HepG2 (cell line): ENCODE data around the gene NDST1. TPM values are rescaled to one million over a fixed set of nuclear protein-coding genes. Genes with fewer than 3 reads are reported as not detected.

ENCODE experiments used
- ATF2 ChIP-seq: sonication (generic); formaldehyde crosslinking; IDR thresholded peaks from 2 replicates; pipeline ENCODE4 v1.4.0; 2020; ENCODE audit warnings: missing genetic modification reagents
- HOMEZ ChIP-seq: IDR thresholded peaks from 2 replicates; pipeline ENCODE4 v1.6.1; 2016; ENCODE audit warnings: low read depth
- MAX ChIP-seq: IDR thresholded peaks from 2 replicates; pipeline ENCODE4 v1.6.1; 2012; ENCODE audit warnings: inconsistent platforms
- MTERF4 ChIP-seq: sonication (generic); formaldehyde crosslinking; IDR thresholded peaks from 2 replicates; pipeline ENCODE4 v1.8.0; 2023; ENCODE audit warnings: mild to moderate bottlenecking, missing genetic modification reagents
- MXD3 ChIP-seq: IDR thresholded peaks from 2 replicates; pipeline ENCODE4 v1.6.1; 2016; ENCODE audit warnings: mild to moderate bottlenecking, missing biosample characterization, missing genetic modification reagents
- RELA ChIP-seq: sonication (generic); formaldehyde crosslinking; IDR thresholded peaks from 2 replicates; pipeline ENCODE4 v1.4.0; 2020; ENCODE audit warnings: missing genetic modification reagents
- TBL1XR1 ChIP-seq: fragments of 150-350 bp; IDR thresholded peaks from 2 replicates; pipeline ENCODE4 v1.6.1; 2014; ENCODE audit warnings: borderline replicate concordance, low read length; ENCODE audit not compliant: partially characterized antibody
- THAP11 ChIP-seq: IDR thresholded peaks from 2 replicates; pipeline ENCODE4 v1.6.1; 2016; ENCODE audit warnings: missing biosample characterization, missing genetic modification reagents
- ZBED4 ChIP-seq: sonication (generic); formaldehyde crosslinking; IDR thresholded peaks from 2 replicates; pipeline ENCODE4 v1.4.0; 2020; ENCODE audit warnings: missing genetic modification reagents, borderline replicate concordance
- ZBTB43 ChIP-seq: sonication (generic); formaldehyde crosslinking; conservative IDR thresholded peaks from 2 replicates; pipeline ENCODE4 v1.4.0; 2020; ENCODE audit warnings: missing genetic modification reagents
- ZKSCAN5 ChIP-seq: sonication (generic); formaldehyde crosslinking; IDR thresholded peaks from 2 replicates; pipeline ENCODE4 v1.5.1; 2020; ENCODE audit warnings: mild to moderate bottlenecking, missing genetic modification reagents
- ZNF574 ChIP-seq: sonication (generic); formaldehyde crosslinking; IDR thresholded peaks from 2 replicates; pipeline ENCODE4 v1.4.0; 2020; ENCODE audit warnings: missing genetic modification reagents
- ZNF629 ChIP-seq: sonication (generic); formaldehyde crosslinking; conservative IDR thresholded peaks from 2 replicates; pipeline ENCODE4 v1.5.0; 2020; ENCODE audit warnings: missing genetic modification reagents
- ZNF841 ChIP-seq: sonication (generic); formaldehyde crosslinking; IDR thresholded peaks from 2 replicates; pipeline ENCODE4 v1.8.1; 2023; ENCODE audit warnings: missing genetic modification reagents, borderline replicate concordance
- ZSCAN25 ChIP-seq: sonication (generic); formaldehyde crosslinking; IDR thresholded peaks from 2 replicates; pipeline ENCODE4 v1.8.0; 2022; ENCODE audit warnings: mild to moderate bottlenecking, missing genetic modification reagents
- polyA plus RNA-seq, 8 experiments: library from polyadenylated mRNA; depleted of rRNA in 3 of 8; stranded (reverse) in 7 of 8; unstranded in 1 of 8; fragments of >200 nt; fragmentation: Illumina TruSeq in 4 of 8; extraction: Trizol in 4 of 8; gene quantifications; 2 replicates each; pipeline versions ENCODE4 v1.2.1 to v1.2.3, GENCODE V29; 2011 to 2016; ENCODE audit warnings: low read depth in 4 of 8, missing spikeins in 1 of 8, mixed read lengths in 1 of 8; ENCODE audit not compliant: insufficient read depth in 1 of 8
- total RNA-seq, 5 experiments: library from RNA; depleted of rRNA; stranded (reverse); fragments of >200 nt; fragmentation: Illumina TruSeq; extraction: Trizol; gene quantifications; 2 replicates each; pipeline ENCODE4 v1.2.3, GENCODE V29; 2016; ENCODE audit warnings: low read depth in 1 of 5

Gene NDST1
- total and polyA plus RNA-seq, 2 of the 13 experiments (the other 11 are each of a cell fraction or from before 2014, with no cell fraction given): 23.8 to 26.2 TPM

- TF ChIP-seq ZNF841 (0 out of 2 replicates have a peak, but pooled peaks have one; percentile 58), ZKSCAN5 (CRISPR knock-in tag) (no peak), THAP11 (CRISPR knock-in tag) (0 out of 2 replicates have a peak, but pooled peaks have one; percentile 3), MXD3 (no peak), ZSCAN25 (peak; percentile 41; the same call in 1 of the 2 replicates), ZNF629 (peak; percentile 99), MTERF4 (no peak), ZBTB43 (CRISPR knock-in tag) (no peak), MAX (peak; percentile 53), TBL1XR1 (peak; percentile 25), ZBED4 (CRISPR knock-in tag) (no peak), ATF2 (CRISPR knock-in tag) (peak; percentile 28; the same call in 1 of the 2 replicates), RELA (CRISPR knock-in tag) (no peak), HOMEZ (CRISPR knock-in tag) (no peak), ZNF574 (0 out of 2 replicates have a peak, but pooled peaks have one; percentile 35)
Observed at GRCh38 chr5:150486402-150487198, 21.3 kb upstream of the NDST1 start (continued).
